Panc1 (cell line): Measurements from ENCODE around the gene JADE2.

Experiments
- CTCF ChIP-seq: fragments of 450-650 bp; IDR thresholded peaks from 2 replicates; pipeline ENCODE4 v1.5.1; 2017; ENCODE audit warnings: mild to moderate bottlenecking
- REST ChIP-seq, 2 experiments: IDR thresholded peaks; 2 replicates each; pipeline ENCODE4 v1.6.1; 2011 to 2012; ENCODE audit warnings: low read depth in 2 of 2, control low read depth in 1 of 2, low read length in 1 of 2, mild to moderate bottlenecking in 1 of 2, moderate library complexity in 1 of 2; ENCODE audit not compliant: insufficient read depth in 1 of 2

- TF ChIP-seq CTCF (peak; percentile 94), REST (IDR thresholded peaks at IDR 0.05; ENCODE audit: insufficient read depth in 1 of 2, low read depth in 2 of 2, low read length in 1 of 2) (no peak)
These were observed 1.9 kb downstream of the JADE2 start for GRCh38 chr5:134527156-134527960.
